ENCODE results near the gene RARA. TPM values are rescaled to one million over a fixed set of nuclear protein-coding genes. Genes with fewer than 3 reads are reported as not detected.

RARA gene
- total RNA-seq, 1 donor from 2014 or later, result 38.8 TPM

- no peak for FAIRE-seq
- Mint-ChIP-seq H3K36me3 (ENCODE audit: low read depth, unreplicated experiment) (peaks cover 4% of the 10 kb centered on the region), H3K27ac (ENCODE audit: unreplicated experiment) (peak overlapping the region; percentile 85), H3K4me1 (ENCODE audit: low read depth, unreplicated experiment) (peaks cover 23% of the 10 kb centered on the region), H3K4me3 (ENCODE audit: unreplicated experiment) (peak overlapping the region; percentile 93), H3K9me3 (ENCODE audit: unreplicated experiment) (no peaks in the 10 kb centered on the region), H3K27me3 (ENCODE audit: low read depth, unreplicated experiment) (no peaks in the 10 kb centered on the region)
- Histone ChIP-seq H3K9me3 (ENCODE audit: insufficient read depth, low read depth, low read length) (no peaks in the 10 kb centered on the region), H4K20me1 (ENCODE audit: insufficient read depth, low read length) (peaks cover 56% of the 10 kb centered on the region), H3K27ac (ENCODE audit: low read depth, low read length) (peak overlapping the region; percentile 51), H3K79me2 (ENCODE audit: insufficient read depth, low read length) (peaks cover 63% of the 10 kb centered on the region), H3K36me3 (ENCODE audit: insufficient read depth, low read length) (peaks cover 4% of the 10 kb centered on the region), H3K4me2 (ENCODE audit: low read length) (peak overlapping the region; percentile 95), H3K4me1 (ENCODE audit: insufficient read depth, low read length) (peaks cover 57% of the 10 kb centered on the region), H2AFZ (ENCODE audit: low read depth, low read length) (no peak overlapping the region), H3K9ac (ENCODE audit: low read length) (peak overlapping the region; percentile 88), H3K27me3 (ENCODE audit: insufficient read depth, low read length) (no peaks in the 10 kb centered on the region), H3K4me3 (ENCODE audit: insufficient read depth, low read depth, low read length) (peak overlapping the region; percentile 63)
- no peak for DNase-seq (ENCODE audit: low read depth)
- no peak for TF ChIP-seq EZH2 (IDR thresholded peaks at IDR 0.05; ENCODE audit: insufficient read depth, low read length)
- TF ChIP-seq, protein P1, sequence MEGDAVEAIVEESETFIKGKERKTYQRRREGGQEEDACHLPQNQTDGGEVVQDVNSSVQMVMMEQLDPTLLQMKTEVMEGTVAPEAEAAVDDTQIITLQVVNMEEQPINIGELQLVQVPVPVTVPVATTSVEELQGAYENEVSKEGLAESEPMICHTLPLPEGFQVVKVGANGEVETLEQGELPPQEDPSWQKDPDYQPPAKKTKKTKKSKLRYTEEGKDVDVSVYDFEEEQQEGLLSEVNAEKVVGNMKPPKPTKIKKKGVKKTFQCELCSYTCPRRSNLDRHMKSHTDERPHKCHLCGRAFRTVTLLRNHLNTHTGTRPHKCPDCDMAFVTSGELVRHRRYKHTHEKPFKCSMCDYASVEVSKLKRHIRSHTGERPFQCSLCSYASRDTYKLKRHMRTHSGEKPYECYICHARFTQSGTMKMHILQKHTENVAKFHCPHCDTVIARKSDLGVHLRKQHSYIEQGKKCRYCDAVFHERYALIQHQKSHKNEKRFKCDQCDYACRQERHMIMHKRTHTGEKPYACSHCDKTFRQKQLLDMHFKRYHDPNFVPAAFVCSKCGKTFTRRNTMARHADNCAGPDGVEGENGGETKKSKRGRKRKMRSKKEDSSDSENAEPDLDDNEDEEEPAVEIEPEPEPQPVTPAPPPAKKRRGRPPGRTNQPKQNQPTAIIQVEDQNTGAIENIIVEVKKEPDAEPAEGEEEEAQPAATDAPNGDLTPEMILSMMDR (IDR thresholded peaks at IDR 0.05; ENCODE audit: insufficient read depth, low read depth, low read length), result no peak
Observed at GRCh38 chr17:40342504-40343218, 33.7 kb downstream of the RARA start.

- Histone ChIP-seq H3K4me3 (ENCODE audit: insufficient read depth, low read depth, low read length) (peak overlapping the region; percentile 63), H2AFZ (ENCODE audit: low read depth, low read length) (no peak overlapping the region), H3K9me3 (ENCODE audit: insufficient read depth, low read depth, low read length) (no peaks in the 10 kb centered on the region), H3K36me3 (ENCODE audit: insufficient read depth, low read length) (peaks cover 4% of the 10 kb centered on the region), H3K9ac (ENCODE audit: low read length) (peak overlapping the region; percentile 88), H3K4me2 (ENCODE audit: low read length) (peak overlapping the region; percentile 95), H3K79me2 (ENCODE audit: insufficient read depth, low read length) (peaks cover 66% of the 10 kb centered on the region), H4K20me1 (ENCODE audit: insufficient read depth, low read length) (peaks cover 56% of the 10 kb centered on the region), H3K27ac (ENCODE audit: low read depth, low read length) (peak overlapping the region; percentile 51), H3K27me3 (ENCODE audit: insufficient read depth, low read length) (no peaks in the 10 kb centered on the region), H3K4me1 (ENCODE audit: insufficient read depth, low read length) (peaks cover 65% of the 10 kb centered on the region)
- H3K9me3 Mint-ChIP-seq (ENCODE audit: unreplicated experiment), result no peaks in the 10 kb centered on the region
- FAIRE-seq (no peak), DNase-seq (ENCODE audit: low read depth) (no peak)
- peaks cover 4% of the 10 kb centered on the region for H3K36me3 Mint-ChIP-seq (ENCODE audit: low read depth, unreplicated experiment)
- peak overlapping the region; percentile 85 for H3K27ac Mint-ChIP-seq (ENCODE audit: unreplicated experiment)
- TF ChIP-seq, protein P1 (IDR thresholded peaks at IDR 0.05; ENCODE audit: insufficient read depth, low read depth, low read length), result no peak
- no peak for TF ChIP-seq EZH2 (IDR thresholded peaks at IDR 0.05; ENCODE audit: insufficient read depth, low read length)
- peaks cover 31% of the 10 kb centered on the region for H3K4me1 Mint-ChIP-seq (ENCODE audit: low read depth, unreplicated experiment)
- H3K4me3 Mint-ChIP-seq (ENCODE audit: unreplicated experiment), result peak overlapping the region; percentile 93
- no peaks in the 10 kb centered on the region for H3K27me3 Mint-ChIP-seq (ENCODE audit: low read depth, unreplicated experiment)
Observed at GRCh38 chr17:40343219-40344119, 34.5 kb downstream of the RARA start.
